CD4-positive, alpha-beta T cell treated with Interleukin-1 beta for 1 hour (primary cell): ENCODE data around the gene GALNT6.
"Not testable (repeated sequence)": the region's sequence is repeated elsewhere in the genome, so short reads cannot be mapped to it uniquely, and the experiment has no call there.

Experiments used
- DNase-seq, 2 donors: peaks; one replicate each; pipeline ENCODE4 v3.0.0-alpha.2; 2020 to 2022

Gene GALNT6

DNA sequence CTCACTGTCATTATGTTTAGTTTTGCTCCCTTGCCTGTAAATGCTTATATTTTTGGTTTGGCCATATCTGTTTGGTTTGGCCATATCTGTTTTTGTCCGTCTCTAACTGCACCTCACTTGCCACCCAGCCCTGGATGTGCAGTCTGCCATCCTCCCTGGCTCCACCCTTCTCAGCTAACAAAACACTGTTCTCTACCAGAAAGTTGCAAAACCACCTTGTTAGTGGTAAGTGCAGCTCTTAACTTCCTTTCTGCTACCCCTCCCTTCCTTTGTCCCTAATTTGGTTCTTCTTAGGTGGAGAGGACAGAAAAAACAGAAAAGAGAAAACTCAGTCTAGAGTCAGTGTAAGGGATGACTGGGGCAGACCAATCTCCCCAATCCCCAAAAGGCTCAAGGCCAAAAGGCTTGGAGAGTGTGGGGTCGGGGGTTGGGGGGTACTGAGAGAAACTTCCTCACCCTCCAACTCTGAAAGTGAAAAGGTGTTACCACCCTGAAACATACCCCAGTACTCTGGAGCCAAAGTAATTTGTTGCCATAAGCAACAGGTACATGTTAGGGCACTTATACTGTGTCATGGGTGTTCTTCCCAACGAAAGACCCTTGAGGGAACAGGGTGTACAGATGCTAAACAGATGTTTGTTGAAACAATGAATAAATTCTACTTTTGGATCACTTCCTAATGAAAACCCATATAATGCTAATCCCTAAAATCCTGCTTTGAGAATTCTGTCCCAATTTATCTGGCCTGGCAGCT is 72.2 kb downstream of the GALNT6 start:
- DNase-seq: peak; percentile 54 to 70

GRCh38 chr12:51318057-51318806 is 73.0 kb downstream of the GALNT6 start:
- DNase-seq: not testable (repeated sequence)

- DNase-seq: no peak
Measured at GRCh38 chr12:51311389-51311788, 79.8 kb downstream of the GALNT6 start.

GRCh38 chr12:51307655-51308593 is 83.3 kb downstream of the GALNT6 start:
- no peak for DNase-seq

DNA sequence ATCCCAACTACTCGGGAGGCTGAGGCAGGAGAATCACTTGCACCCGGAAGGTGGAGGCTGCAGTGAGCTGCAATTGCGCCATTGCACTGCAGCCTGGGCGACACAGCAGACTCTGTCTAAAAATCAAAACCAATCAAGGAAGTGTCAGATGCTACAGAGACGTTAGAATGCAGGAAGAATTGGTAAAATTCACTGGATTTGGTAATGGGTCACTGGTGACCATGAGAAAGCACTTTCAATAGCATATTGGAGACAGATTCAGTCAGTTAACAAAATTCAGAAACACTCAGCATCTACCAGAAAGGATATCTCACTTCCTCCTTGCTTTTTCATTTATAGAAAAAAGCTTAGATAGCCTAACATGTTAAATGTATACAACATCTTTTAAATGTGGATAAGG is 84.7 kb downstream of the GALNT6 start:
- no peak for DNase-seq
